HG03442 (cell line): Measurements from ENCODE around the gene PAM16.
"Not testable (repeated sequence)": the region's sequence is repeated elsewhere in the genome, so short reads cannot be mapped to it uniquely, and the experiment has no call there.

Experiments
- ATAC-seq: cut with Tn5 transposase; IDR thresholded peaks from one replicate; pipeline ENCODE4 v1.9.1; 2021; ENCODE audit warnings: mild to moderate bottlenecking, moderate library complexity; ENCODE audit not compliant: unreplicated experiment

Gene PAM16

GRCh38 chr16:4350787-4351659 is at the start of gene PAM16:
Gene PAM16 (minus strand): TSS chr16:4351321. CDS start chr16:4351234, 87 bp downstream.
- peak; percentile 83 for ATAC-seq

- no peak for ATAC-seq
These were observed 48.0 kb upstream of the PAM16 start for GRCh38 chr16:4399001-4399730.

- no peak for ATAC-seq
These were observed 44.1 kb upstream of the PAM16 start for GRCh38 chr16:4395055-4395726.

GRCh38 chr16:4393850-4394249 is 42.7 kb upstream of the PAM16 start:
- ATAC-seq: not testable (repeated sequence)

GRCh38 chr16:4393240-4393600 is 42.1 kb upstream of the PAM16 start:
- no peak for ATAC-seq

- no peak for ATAC-seq
These were observed 41.5 kb upstream of the PAM16 start for GRCh38 chr16:4392382-4393239.

GRCh38 chr16:4391631-4392381 is 40.7 kb upstream of the PAM16 start:
- ATAC-seq: no peak

- ATAC-seq: no peak
These were observed 39.4 kb upstream of the PAM16 start for GRCh38 chr16:4390266-4391260.

GRCh38 chr16:4389051-4389955 is 38.2 kb upstream of the PAM16 start:
- no peak for ATAC-seq

GRCh38 chr16:4388271-4389021 is 37.3 kb upstream of the PAM16 start:
- ATAC-seq: no peak

- ATAC-seq: no peak
These were observed 36.7 kb upstream of the PAM16 start for GRCh38 chr16:4387781-4388180.

- ATAC-seq: no peak
These were observed 35.9 kb upstream of the PAM16 start for GRCh38 chr16:4386951-4387565.

GRCh38 chr16:4386451-4386805 is 35.3 kb upstream of the PAM16 start:
- ATAC-seq: no peak

GRCh38 chr16:4385789-4386450 is 34.8 kb upstream of the PAM16 start:
- no peak for ATAC-seq

GRCh38 chr16:4385066-4385788 is 34.1 kb upstream of the PAM16 start:
- no peak for ATAC-seq
